Breast epithelium (tissue), 3 donors: ENCODE results near the gene GOLT1A.

ENCODE experiments used
- CTCF ChIP-seq, 3 donors: fragments of 450-650 bp; IDR thresholded peaks; one replicate each; pipeline ENCODE4 v1.5.1; 2016 to 2017; ENCODE audit warnings: antibody characterized with exemption in 3 of 3, mild to moderate bottlenecking in 3 of 3, moderate library complexity in 3 of 3
- POLR2A ChIP-seq: fragments of 450-650 bp; IDR thresholded peaks from one replicate; pipeline ENCODE4 v1.6.1; 2016; ENCODE audit warnings: antibody characterized with exemption, mild to moderate bottlenecking, moderate library complexity

- no peak for TF ChIP-seq CTCF (IDR thresholded peaks at IDR 0.05)
- no peak for TF ChIP-seq POLR2A
Measured at GRCh38 chr1:204211046-204211445, 2.7 kb downstream of the GOLT1A start.
